SK-N-SH (cell line): ENCODE results near the gene PPM1F. TPM values are rescaled to one million over a fixed set of nuclear protein-coding genes. Genes with fewer than 3 reads are reported as not detected.
A peak's percentile ranks its signal among the peaks of the same experiment; 100 is the strongest.

ENCODE experiments used
- CTCF ChIA-PET: fragments of 300-600, 350-600 bp; formaldehyde crosslinking; extraction: SDS; loops from one replicate; lab custom pipeline; 2021; lab: Yijun Ruan, JAX
- POLR2A ChIA-PET: fragments of 350-600 bp; sonication (Branson Sonifier 250); formaldehyde crosslinking; extraction: SDS; loops from one replicate; lab custom pipeline; 2020; ENCODE audit warnings: antibody characterized with exemption, inconsistent platforms; lab: Yijun Ruan, JAX
- DNase-seq: peaks from one replicate; pipeline ENCODE4 v3.0.0; 2012
- H2AFZ ChIP-seq: fragments of 200-600 bp; sonication (generic); 2 replicates; pipeline ENCODE4 v1.8.1; 2016; ENCODE audit warnings: antibody characterized with exemption, mild to moderate bottlenecking, low read depth
- H3F3A ChIP-seq: fragments of 200-600 bp; sonication (generic); replicated peaks from 2 replicates; pipeline ENCODE3; 2016; ENCODE audit warnings: antibody characterized with exemption, mild to moderate bottlenecking; ENCODE audit not compliant: insufficient read depth
- H3K27ac ChIP-seq, 2 experiments: fragments of 200-500 bp in 1 of 2; fragments of 200-600 bp in 1 of 2; sonication (Bioruptor generic) in 1 of 2; sonication (generic), shearing (Covaris generic) in 1 of 2; 2 replicates each; pipeline versions ENCODE4 v1.5.1 to v1.6.1; 2014 to 2016; ENCODE audit warnings: low read depth in 2 of 2, inconsistent platforms in 1 of 2, low read length in 1 of 2, mild to moderate bottlenecking in 1 of 2, mixed read lengths in 1 of 2
- H3K27me3 ChIP-seq: fragments of 200-600 bp; sonication (generic), shearing (Covaris generic); 2 replicates; pipeline ENCODE4 v1.6.1; 2016; ENCODE audit warnings: mixed run types; ENCODE audit not compliant: insufficient read depth
- H3K36me3 ChIP-seq, 2 experiments: fragments of 200-500 bp in 1 of 2; fragments of 200-600 bp in 1 of 2; sonication (Bioruptor generic) in 1 of 2; sonication (generic) in 1 of 2; replicated peaks in 1 of 2; 2 replicates each; pipeline versions ENCODE3 to v1.5.1; 2014 to 2016; ENCODE audit warnings: low read length in 1 of 2, mild to moderate bottlenecking in 1 of 2; ENCODE audit not compliant: insufficient read depth in 2 of 2, control insufficient read depth in 1 of 2
- H3K4me1 ChIP-seq, 2 experiments: fragments of 200-500 bp in 1 of 2; fragments of 200-600 bp in 1 of 2; sonication (Bioruptor generic) in 1 of 2; sonication (generic), shearing (Covaris generic) in 1 of 2; 2 replicates each; pipeline versions ENCODE4 v1.5.1 to v1.6.1; 2014 to 2016; ENCODE audit warnings: low read depth in 1 of 2, low read length in 1 of 2, mixed run types in 1 of 2; ENCODE audit not compliant: insufficient read depth in 2 of 2, control insufficient read depth in 1 of 2
- H3K4me2 ChIP-seq: fragments of 200-600 bp; sonication (generic), shearing (Covaris generic); 2 replicates; pipeline ENCODE4 v1.6.1; 2017; ENCODE audit warnings: mixed run types
- H3K4me3 ChIP-seq, 2 experiments: fragments of 200-500 bp in 1 of 2; fragments of 200-600 bp in 1 of 2; sonication (Bioruptor generic) in 1 of 2; sonication (generic), shearing (Covaris generic) in 1 of 2; 2 replicates each; pipeline versions ENCODE4 v1.5.1 to v1.8.1; 2014 to 2016; ENCODE audit warnings: low read depth in 2 of 2, inconsistent platforms in 1 of 2, low read length in 1 of 2, mild to moderate bottlenecking in 1 of 2, mixed read lengths in 1 of 2, moderate library complexity in 1 of 2
- H3K79me2 ChIP-seq: fragments of 200-600 bp; sonication (generic); 2 replicates; pipeline ENCODE4 v1.8.1; 2017; ENCODE audit warnings: mild to moderate bottlenecking; ENCODE audit not compliant: insufficient read depth
- H3K9ac ChIP-seq: fragments of 200-600 bp; sonication (generic); 2 replicates; pipeline ENCODE4 v1.6.1; 2017; ENCODE audit warnings: mixed run types
- H3K9me2 ChIP-seq: fragments of 200-600 bp; sonication (generic); 2 replicates; pipeline ENCODE4 v1.6.1; 2017; ENCODE audit warnings: mixed run types
- H3K9me3 ChIP-seq: fragments of 200-600 bp; sonication (generic); 2 replicates; pipeline ENCODE4 v1.6.1; 2017; ENCODE audit warnings: mixed run types, mild to moderate bottlenecking, moderate library complexity
- H4K20me1 ChIP-seq: fragments of 200-600 bp; sonication (generic); 2 replicates; pipeline ENCODE4 v1.6.1; 2017; ENCODE audit warnings: mild to moderate bottlenecking, mixed run types; ENCODE audit not compliant: insufficient read depth
- FOXM1 ChIP-seq: IDR thresholded peaks from 2 replicates; pipeline ENCODE4 v1.4.0; 2012; ENCODE audit warnings: low read depth, mild to moderate bottlenecking
- NFIC ChIP-seq: IDR thresholded peaks from 2 replicates; pipeline ENCODE4 v1.4.0; 2012; ENCODE audit warnings: borderline replicate concordance
- RAD21 ChIP-seq: IDR thresholded peaks from 2 replicates; pipeline ENCODE4 v1.6.1; 2012; ENCODE audit warnings: mild to moderate bottlenecking, low read length
- RCOR1 ChIP-seq: fragments of 150-350 bp; IDR thresholded peaks from 2 replicates; pipeline ENCODE4 v1.6.1; 2017; ENCODE audit warnings: antibody characterized with exemption, low read length
- RXRA ChIP-seq: IDR thresholded peaks from 2 replicates; pipeline ENCODE4 v1.4.0; 2012; ENCODE audit warnings: low read depth, mild to moderate bottlenecking, borderline replicate concordance
- WGBS: methylation state at CpG from one replicate; pipeline ENCODE4 v1.1.6; 2017; ENCODE audit warnings: low lambda C conversion rate; 5-methylcytosine and 5-hydroxymethylcytosine counted together
- polyA plus RNA-seq, 3 experiments: library from polyadenylated mRNA; depleted of rRNA; stranded (reverse); fragments of >200 nt; gene quantifications; 2 replicates each; pipeline ENCODE4 v1.2.3, GENCODE V29; 2012
- TF ChIP-seq, protein P1 (sequence below): IDR thresholded peaks from 2 replicates; pipeline ENCODE4 v1.6.1; 2012; ENCODE audit warnings: mild to moderate bottlenecking, low read depth, low read length, moderate library complexity
- TF ChIP-seq, protein P2 (sequence below): fragments of 200-600 bp; sonication (generic); IDR thresholded peaks from 2 replicates; pipeline ENCODE4 v1.6.1; 2017; ENCODE audit warnings: antibody characterized with exemption, mild to moderate bottlenecking, moderate library complexity

PPM1F gene
- polyA plus RNA-seq, 1 of the 3 experiments (the other 2 are of a cell fraction): 29.6 TPM

DNA sequence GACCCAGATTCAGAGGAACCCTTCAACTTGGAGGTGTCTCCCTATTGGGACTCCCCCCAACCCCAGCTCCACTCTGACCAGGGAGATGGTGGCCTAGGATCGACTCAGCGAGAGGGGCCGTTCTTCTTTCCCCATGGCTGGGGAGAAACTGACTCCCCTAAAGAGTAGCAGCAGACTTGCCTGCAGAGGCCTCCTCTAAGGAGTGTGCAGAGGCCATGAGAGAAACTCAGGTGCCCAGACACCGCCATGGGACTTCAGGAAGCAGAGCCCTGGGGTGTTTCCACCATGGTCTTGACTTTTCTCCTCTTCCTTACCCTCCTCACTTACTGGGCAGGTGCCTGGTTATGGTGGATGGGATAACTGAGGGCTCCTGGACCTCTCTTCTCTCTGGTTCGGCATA is 32.6 kb upstream of the PPM1F start (continued):
- TF ChIP-seq RXRA: no peak
- no peak for TF ChIP-seq NFIC
- TF ChIP-seq, protein P1, sequence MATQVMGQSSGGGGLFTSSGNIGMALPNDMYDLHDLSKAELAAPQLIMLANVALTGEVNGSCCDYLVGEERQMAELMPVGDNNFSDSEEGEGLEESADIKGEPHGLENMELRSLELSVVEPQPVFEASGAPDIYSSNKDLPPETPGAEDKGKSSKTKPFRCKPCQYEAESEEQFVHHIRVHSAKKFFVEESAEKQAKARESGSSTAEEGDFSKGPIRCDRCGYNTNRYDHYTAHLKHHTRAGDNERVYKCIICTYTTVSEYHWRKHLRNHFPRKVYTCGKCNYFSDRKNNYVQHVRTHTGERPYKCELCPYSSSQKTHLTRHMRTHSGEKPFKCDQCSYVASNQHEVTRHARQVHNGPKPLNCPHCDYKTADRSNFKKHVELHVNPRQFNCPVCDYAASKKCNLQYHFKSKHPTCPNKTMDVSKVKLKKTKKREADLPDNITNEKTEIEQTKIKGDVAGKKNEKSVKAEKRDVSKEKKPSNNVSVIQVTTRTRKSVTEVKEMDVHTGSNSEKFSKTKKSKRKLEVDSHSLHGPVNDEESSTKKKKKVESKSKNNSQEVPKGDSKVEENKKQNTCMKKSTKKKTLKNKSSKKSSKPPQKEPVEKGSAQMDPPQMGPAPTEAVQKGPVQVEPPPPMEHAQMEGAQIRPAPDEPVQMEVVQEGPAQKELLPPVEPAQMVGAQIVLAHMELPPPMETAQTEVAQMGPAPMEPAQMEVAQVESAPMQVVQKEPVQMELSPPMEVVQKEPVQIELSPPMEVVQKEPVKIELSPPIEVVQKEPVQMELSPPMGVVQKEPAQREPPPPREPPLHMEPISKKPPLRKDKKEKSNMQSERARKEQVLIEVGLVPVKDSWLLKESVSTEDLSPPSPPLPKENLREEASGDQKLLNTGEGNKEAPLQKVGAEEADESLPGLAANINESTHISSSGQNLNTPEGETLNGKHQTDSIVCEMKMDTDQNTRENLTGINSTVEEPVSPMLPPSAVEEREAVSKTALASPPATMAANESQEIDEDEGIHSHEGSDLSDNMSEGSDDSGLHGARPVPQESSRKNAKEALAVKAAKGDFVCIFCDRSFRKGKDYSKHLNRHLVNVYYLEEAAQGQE: no peak
- no peak for TF ChIP-seq FOXM1
- TF ChIP-seq, all 33 proteins: peak for 0

DNA sequence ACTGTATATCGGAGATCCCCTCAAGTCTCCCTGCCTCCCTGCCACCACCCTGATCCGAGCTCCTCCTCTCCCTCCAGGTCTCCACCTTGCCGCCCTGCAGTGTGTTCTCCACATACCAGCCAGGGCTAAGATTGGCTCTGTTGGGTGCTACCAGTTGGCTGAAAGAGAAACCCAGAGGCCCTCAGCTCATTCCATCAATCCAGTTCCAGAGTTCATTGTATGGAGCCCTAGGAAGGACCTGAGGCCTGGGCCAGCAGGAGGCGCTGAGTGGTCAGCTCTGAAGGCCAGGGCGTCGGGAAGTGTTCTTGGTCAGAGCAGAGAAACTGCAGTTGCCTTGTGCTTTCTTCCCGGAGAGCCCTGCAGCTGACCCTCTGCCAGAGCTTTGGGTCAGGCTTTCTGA is 32.1 kb upstream of the PPM1F start:
- peaks cover 28% of the 10 kb centered on the region for H3K79me2 ChIP-seq
- no peaks in the 10 kb centered on the region for H3K9me3 ChIP-seq
- POLR2A ChIA-PET: no interaction called here
- no peak for DNase-seq
- peaks cover 0 to 3% of the 10 kb centered on the region in 2 experiments for H3K36me3 ChIP-seq
- H3K9ac ChIP-seq: no peak overlapping the region
- H3K4me3 ChIP-seq: peak overlapping the region in 1 of 2 experiments; percentile 19; a peak in 1 of 4 replicates
- H3K4me1 ChIP-seq: peaks cover 7 to 13% of the 10 kb centered on the region in 2 experiments; a peak in 1 of 4 replicates
- WGBS: 84% methylated on average over 4 of the region's 7 CpGs
- TF ChIP-seq, protein P2, sequence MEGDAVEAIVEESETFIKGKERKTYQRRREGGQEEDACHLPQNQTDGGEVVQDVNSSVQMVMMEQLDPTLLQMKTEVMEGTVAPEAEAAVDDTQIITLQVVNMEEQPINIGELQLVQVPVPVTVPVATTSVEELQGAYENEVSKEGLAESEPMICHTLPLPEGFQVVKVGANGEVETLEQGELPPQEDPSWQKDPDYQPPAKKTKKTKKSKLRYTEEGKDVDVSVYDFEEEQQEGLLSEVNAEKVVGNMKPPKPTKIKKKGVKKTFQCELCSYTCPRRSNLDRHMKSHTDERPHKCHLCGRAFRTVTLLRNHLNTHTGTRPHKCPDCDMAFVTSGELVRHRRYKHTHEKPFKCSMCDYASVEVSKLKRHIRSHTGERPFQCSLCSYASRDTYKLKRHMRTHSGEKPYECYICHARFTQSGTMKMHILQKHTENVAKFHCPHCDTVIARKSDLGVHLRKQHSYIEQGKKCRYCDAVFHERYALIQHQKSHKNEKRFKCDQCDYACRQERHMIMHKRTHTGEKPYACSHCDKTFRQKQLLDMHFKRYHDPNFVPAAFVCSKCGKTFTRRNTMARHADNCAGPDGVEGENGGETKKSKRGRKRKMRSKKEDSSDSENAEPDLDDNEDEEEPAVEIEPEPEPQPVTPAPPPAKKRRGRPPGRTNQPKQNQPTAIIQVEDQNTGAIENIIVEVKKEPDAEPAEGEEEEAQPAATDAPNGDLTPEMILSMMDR: peak; percentile 43
- TF ChIP-seq RCOR1 (no peak), RAD21 (peak; percentile 22; the same call in 1 of the 2 replicates)
- H3K27me3 ChIP-seq: 0 out of 2 replicates have a peak, but pooled peaks cover 11% of the 10 kb centered on the region
- CTCF ChIA-PET: interaction anchor here (1.1 kb wide), 1 partner anchor 12 kb away, joined by 4 read pairs; no protein-coding TSS in a partner anchor
- no peaks in the 10 kb centered on the region for H3F3A ChIP-seq
- 0 out of 2 replicates have a peak, but pooled peaks cover 6% of the 10 kb centered on the region for H4K20me1 ChIP-seq
- no peak overlapping the region for H3K27ac ChIP-seq
- no peak overlapping the region for H2AFZ ChIP-seq
- H3K4me2 ChIP-seq: no peak overlapping the region
- H3K9me2 ChIP-seq: no peaks in the 10 kb centered on the region
